Measurements from ENCODE around the gene HINT2.

The HINT2 gene

GRCh38 chr9:35858458-35858857 is 43.6 kb upstream of the HINT2 start:
- no peak for DNase-seq (ENCODE audit: low read depth)
- no peak for TF ChIP-seq CTCF (IDR thresholded peaks at IDR 0.05; ENCODE audit: low read depth, low read length, missing control alignments)
- no peak overlapping the region for H3K4me3 ChIP-seq (ENCODE audit: low read depth, low read length)

- DNase-seq (ENCODE audit: low read depth) = no peak
- TF ChIP-seq CTCF (IDR thresholded peaks at IDR 0.05; ENCODE audit: low read depth, low read length, missing control alignments) = no peak
Observed at GRCh38 chr9:35856882-35857281, 42.0 kb upstream of the HINT2 start.

GRCh38 chr9:35856206-35856605 is 41.4 kb upstream of the HINT2 start:
- no peak for DNase-seq (ENCODE audit: low read depth)
- no peak overlapping the region for H3K4me3 ChIP-seq (ENCODE audit: low read depth, low read length)
- TF ChIP-seq CTCF (IDR thresholded peaks at IDR 0.05; ENCODE audit: low read depth, low read length, missing control alignments) = no peak

More at GRCh38 chr9:35856882-35857281, 42.0 kb upstream of the HINT2 start:
- no peak overlapping the region for H3K4me3 ChIP-seq (ENCODE audit: low read depth, low read length)

- TF ChIP-seq CTCF (IDR thresholded peaks at IDR 0.05; ENCODE audit: low read depth, low read length, missing control alignments) = no peak
- no peak overlapping the region for H3K4me3 ChIP-seq (ENCODE audit: low read depth, low read length)
- no peak for DNase-seq (ENCODE audit: low read depth)
Observed at GRCh38 chr9:35854091-35854762, 39.4 kb upstream of the HINT2 start.

GRCh38 chr9:35852876-35853865 is 38.3 kb upstream of the HINT2 start:
- no peak for DNase-seq (ENCODE audit: low read depth)
- H3K4me3 ChIP-seq (ENCODE audit: low read depth, low read length) = no peak overlapping the region
- no peak for TF ChIP-seq CTCF (IDR thresholded peaks at IDR 0.05; ENCODE audit: low read depth, low read length, missing control alignments)

GRCh38 chr9:35852267-35852815 is 37.5 kb upstream of the HINT2 start:
- TF ChIP-seq CTCF (IDR thresholded peaks at IDR 0.05; ENCODE audit: low read depth, low read length, missing control alignments) = no peak
- no peak overlapping the region for H3K4me3 ChIP-seq (ENCODE audit: low read depth, low read length)
- DNase-seq (ENCODE audit: low read depth) = no peak
